WERI-Rb-1 (cell line): Measurements from ENCODE around the gene SAGE1.
"Not testable (repeated sequence)": the region's sequence is repeated elsewhere in the genome, so short reads cannot be mapped to it uniquely, and the experiment has no call there.

ENCODE experiments used
- DNase-seq: peaks from one replicate; pipeline ENCODE4 v3.0.0-alpha.2; 2020
- H3K27ac ChIP-seq: fragments of 250-450 bp; sonication (Bioruptor Pico); 2 replicates; pipeline ENCODE4 v1.5.1; 2020; ENCODE audit warnings: mild to moderate bottlenecking, moderate library complexity
- H3K27me3 ChIP-seq: fragments of 250-450 bp; sonication (Bioruptor Pico); 2 replicates; pipeline ENCODE4 v1.5.1; 2021; ENCODE audit warnings: mild to moderate bottlenecking, low read depth, moderate library complexity; ENCODE audit not compliant: insufficient read depth, severe bottlenecking
- H3K36me3 ChIP-seq: fragments of 250-450 bp; sonication (Bioruptor Pico); 2 replicates; pipeline ENCODE4 v1.5.1; 2020; ENCODE audit warnings: mild to moderate bottlenecking, moderate library complexity
- H3K4me3 ChIP-seq: 2 replicates; pipeline ENCODE4 v1.5.1; 2011; ENCODE audit warnings: low read depth, mild to moderate bottlenecking, control low read depth, low read length
- H3K9me3 ChIP-seq: fragments of 250-450 bp; sonication (Bioruptor Pico); 2 replicates; pipeline ENCODE4 v1.5.1; 2021; ENCODE audit warnings: mild to moderate bottlenecking, moderate library complexity; ENCODE audit not compliant: severe bottlenecking
- TF ChIP-seq, protein P1 (sequence below): IDR thresholded peaks from 2 replicates; pipeline ENCODE4 v1.5.1; 2011; ENCODE audit warnings: low read depth, mild to moderate bottlenecking, control low read depth, inconsistent platforms, low read length

The SAGE1 gene

DNA sequence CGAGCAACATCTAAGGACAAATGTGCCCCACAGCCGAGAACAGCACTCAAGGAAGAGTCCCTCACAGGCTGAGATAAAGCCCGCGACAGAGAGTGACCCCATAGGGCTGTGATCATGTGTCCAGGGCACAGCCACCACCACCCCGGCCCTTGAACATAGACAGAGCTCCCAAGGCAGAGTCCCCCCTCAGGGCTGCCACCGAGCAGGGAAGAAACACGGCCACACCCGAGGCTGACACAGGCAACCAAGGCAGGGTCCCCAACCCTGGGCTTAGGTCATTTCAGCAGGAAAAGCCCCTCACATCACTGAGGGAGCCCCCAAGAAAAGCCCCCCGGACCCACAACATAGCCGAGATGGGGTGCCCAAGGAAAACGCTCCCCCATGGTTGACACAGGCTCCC is 735 bp upstream of the SAGE1 start:
- no peaks in the 10 kb centered on the region for H3K36me3 ChIP-seq
- TF ChIP-seq, protein P1, sequence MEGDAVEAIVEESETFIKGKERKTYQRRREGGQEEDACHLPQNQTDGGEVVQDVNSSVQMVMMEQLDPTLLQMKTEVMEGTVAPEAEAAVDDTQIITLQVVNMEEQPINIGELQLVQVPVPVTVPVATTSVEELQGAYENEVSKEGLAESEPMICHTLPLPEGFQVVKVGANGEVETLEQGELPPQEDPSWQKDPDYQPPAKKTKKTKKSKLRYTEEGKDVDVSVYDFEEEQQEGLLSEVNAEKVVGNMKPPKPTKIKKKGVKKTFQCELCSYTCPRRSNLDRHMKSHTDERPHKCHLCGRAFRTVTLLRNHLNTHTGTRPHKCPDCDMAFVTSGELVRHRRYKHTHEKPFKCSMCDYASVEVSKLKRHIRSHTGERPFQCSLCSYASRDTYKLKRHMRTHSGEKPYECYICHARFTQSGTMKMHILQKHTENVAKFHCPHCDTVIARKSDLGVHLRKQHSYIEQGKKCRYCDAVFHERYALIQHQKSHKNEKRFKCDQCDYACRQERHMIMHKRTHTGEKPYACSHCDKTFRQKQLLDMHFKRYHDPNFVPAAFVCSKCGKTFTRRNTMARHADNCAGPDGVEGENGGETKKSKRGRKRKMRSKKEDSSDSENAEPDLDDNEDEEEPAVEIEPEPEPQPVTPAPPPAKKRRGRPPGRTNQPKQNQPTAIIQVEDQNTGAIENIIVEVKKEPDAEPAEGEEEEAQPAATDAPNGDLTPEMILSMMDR, result no peak
- H3K27ac ChIP-seq, result no peak overlapping the region
- H3K27me3 ChIP-seq, result peaks cover 45% of the 10 kb centered on the region
- DNase-seq, result no peak
- no peaks in the 10 kb centered on the region for H3K9me3 ChIP-seq
- H3K4me3 ChIP-seq, result no peak overlapping the region

DNA sequence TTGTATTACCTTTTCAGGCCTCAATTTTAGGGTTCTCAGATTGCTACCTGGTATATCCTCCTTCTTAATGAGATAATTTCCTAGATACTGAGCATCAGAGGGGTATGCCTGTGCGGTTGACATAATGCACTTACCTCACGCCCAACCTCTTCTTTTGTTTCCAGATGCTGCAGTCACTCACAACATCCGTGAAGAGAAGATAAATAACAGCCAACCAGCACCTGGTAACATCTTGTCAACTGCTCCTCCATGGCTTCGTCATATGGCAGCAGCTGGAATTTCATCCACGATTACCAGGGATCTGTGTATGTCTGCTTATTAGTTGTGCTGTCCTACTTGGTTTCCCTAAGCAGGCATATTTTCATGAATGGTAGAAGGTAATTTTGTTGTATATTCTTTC is 16.7 kb downstream of the SAGE1 start:
- TF ChIP-seq, protein P1, result no peak
- Histone ChIP-seq H3K36me3 (no peaks in the 10 kb centered on the region), H3K27me3 (peaks cover 44% of the 10 kb centered on the region), H3K4me3 (no peak overlapping the region), H3K27ac (no peak overlapping the region), H3K9me3 (no peaks in the 10 kb centered on the region)
- no peak for DNase-seq

DNA sequence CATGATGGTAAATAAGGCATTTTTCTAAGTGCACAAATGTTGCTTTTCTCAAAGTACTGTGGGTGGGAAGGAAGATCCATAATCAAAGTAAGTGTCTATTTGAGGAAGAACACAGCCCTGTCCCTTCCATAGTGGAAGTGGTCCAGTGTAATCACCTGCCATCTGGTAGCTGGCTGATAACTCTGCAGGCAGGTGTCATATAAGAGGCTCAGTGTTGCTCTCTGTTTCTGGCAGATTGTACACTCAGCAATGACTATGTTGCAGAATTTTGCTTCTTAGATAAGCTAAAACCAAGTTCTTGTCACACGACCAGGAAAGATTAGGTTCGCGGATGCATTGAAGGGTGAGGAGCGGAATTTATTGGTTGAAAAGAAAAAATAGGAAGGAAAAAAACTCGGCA is 20.9 kb downstream of the SAGE1 start:
- no peak overlapping the region for H3K4me3 ChIP-seq
- no peaks in the 10 kb centered on the region for H3K36me3 ChIP-seq
- TF ChIP-seq, protein P1, result no peak
- no peak for DNase-seq
- H3K9me3 ChIP-seq, result no peaks in the 10 kb centered on the region
- H3K27me3 ChIP-seq, result peaks cover 66% of the 10 kb centered on the region
- H3K27ac ChIP-seq, result no peak overlapping the region

DNA sequence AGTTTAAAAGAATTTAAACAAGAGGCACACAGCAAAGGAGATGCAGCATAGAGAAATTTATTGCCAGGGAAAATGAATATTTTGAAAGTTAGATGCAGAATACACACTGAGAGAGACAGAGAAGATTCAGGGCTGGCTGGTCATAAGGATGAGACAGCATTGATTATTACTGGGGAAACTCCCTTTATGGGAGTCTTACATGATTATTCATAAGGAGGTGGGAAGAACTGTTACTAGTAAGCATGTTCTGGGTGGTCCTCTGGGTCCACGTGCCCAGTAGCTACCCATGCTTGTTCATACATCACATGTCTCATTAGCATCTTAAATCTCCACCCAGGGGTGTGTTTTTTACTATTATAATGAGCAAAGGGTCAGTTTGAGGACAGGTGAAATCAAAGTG is 27.0 kb downstream of the SAGE1 start:
- peaks cover 74% of the 10 kb centered on the region for H3K27me3 ChIP-seq
- H3K27ac ChIP-seq, H3K4me3 ChIP-seq, H3K9me3 ChIP-seq, DNase-seq, H3K36me3 ChIP-seq: not testable (repeated sequence)

DNA sequence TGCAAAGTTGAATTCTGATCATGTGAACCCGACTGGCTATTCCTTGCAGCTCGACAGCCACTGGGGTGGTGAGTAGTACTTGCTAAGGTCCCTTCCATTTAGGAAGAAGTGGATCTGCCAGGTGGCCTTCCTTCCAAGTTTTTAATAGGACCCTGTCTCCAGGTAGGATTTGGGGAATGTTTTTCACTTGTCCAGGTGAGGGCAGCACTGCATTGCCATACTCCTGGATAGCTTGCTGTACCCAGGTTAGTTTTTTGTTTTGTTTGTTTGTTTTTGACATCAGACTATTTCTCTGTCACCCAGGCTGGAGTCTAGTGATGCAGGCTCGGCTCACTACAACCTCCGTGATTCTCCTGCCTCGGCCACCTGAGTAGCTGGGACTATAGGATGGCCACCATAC is 29.8 kb downstream of the SAGE1 start:
- Histone ChIP-seq H3K36me3 (no peaks in the 10 kb centered on the region), H3K4me3 (no peak overlapping the region), H3K9me3 (no peaks in the 10 kb centered on the region), H3K27me3 (peaks cover 54% of the 10 kb centered on the region), H3K27ac (no peak overlapping the region)
- TF ChIP-seq, protein P1, result peak; percentile 43
- no peak for DNase-seq

DNA sequence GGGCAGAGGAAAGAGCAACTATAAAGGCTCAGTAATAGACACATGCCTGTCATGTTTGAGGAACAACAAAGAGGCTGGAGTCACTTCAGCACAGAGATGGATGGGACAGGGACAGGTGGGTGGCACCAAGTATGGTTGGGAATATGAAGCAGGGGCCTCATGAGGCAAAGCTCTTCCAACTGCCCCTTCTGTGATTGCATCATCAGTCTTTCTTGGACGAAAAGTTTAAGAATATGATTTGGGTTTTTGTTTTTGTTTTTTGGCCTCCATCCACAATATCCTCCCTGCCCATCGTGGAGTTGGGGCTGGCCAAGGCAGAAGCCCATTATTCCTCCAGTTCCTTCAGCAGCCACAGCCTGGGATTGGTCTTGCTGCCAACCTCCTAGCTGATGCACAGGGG is 34.4 kb downstream of the SAGE1 start:
- TF ChIP-seq, protein P1, result no peak
- no peak overlapping the region for H3K27ac ChIP-seq
- no peak for DNase-seq
- peaks cover 59% of the 10 kb centered on the region for H3K27me3 ChIP-seq
- no peaks in the 10 kb centered on the region for H3K36me3 ChIP-seq
- H3K9me3 ChIP-seq, result no peaks in the 10 kb centered on the region
- H3K4me3 ChIP-seq, result no peak overlapping the region
